ENCODE results near the gene COASY.

Gene COASY

GRCh38 chr17:42566215-42566882 is 4.4 kb downstream of the COASY start:
- no peaks in the 10 kb centered on the region for H3K79me2 ChIP-seq (ENCODE audit: insufficient read depth, low read length)
- peak overlapping the region; percentile 100 for H3K4me2 ChIP-seq (ENCODE audit: low read length)
- H3K27ac ChIP-seq (ENCODE audit: low read depth, low read length, poor library complexity, severe bottlenecking), result peak overlapping the region; percentile 48
- no peak overlapping the region for H2AFZ ChIP-seq (ENCODE audit: low read length)
- peak overlapping the region; percentile 88 for H3K9ac ChIP-seq (ENCODE audit: low read length)
- H3K9me3 ChIP-seq (ENCODE audit: low read length), result no peaks in the 10 kb centered on the region
- H4K20me1 ChIP-seq (ENCODE audit: insufficient read depth, low read length), result no peaks in the 10 kb centered on the region
- H3K4me3 ChIP-seq (ENCODE audit: low read depth, low read length, poor library complexity, severe bottlenecking), result peak overlapping the region; percentile 76
- no peaks in the 10 kb centered on the region; the same call in 1 of the 2 replicates for H3F3A ChIP-seq (ENCODE audit: insufficient read depth, low read length)
- no peaks in the 10 kb centered on the region for H3K27me3 ChIP-seq (ENCODE audit: insufficient read depth, low read length)
- H3K4me1 ChIP-seq (ENCODE audit: insufficient read depth, low read length, severe bottlenecking), result peaks cover 37% of the 10 kb centered on the region
- H3K36me3 ChIP-seq (ENCODE audit: insufficient read depth, low read length), result peaks cover 59% of the 10 kb centered on the region
- H3K9me2 ChIP-seq (ENCODE audit: low read depth, low read length), result no peaks in the 10 kb centered on the region
- TF ChIP-seq CTCF (IDR thresholded peaks at IDR 0.05; ENCODE audit: low read length) (no peak), EZH2 (IDR thresholded peaks at IDR 0.05; ENCODE audit: borderline replicate concordance, low read length) (no peak)

GRCh38 chr17:42566883-42567573 is 5.1 kb downstream of the COASY start, which contains the start of gene MLX:
Gene MLX (plus strand): TSS chr17:42567100. CDS start chr17:42567125, 25 bp downstream.
- Histone ChIP-seq H2AFZ (ENCODE audit: low read length) (no peak within 1 kb of the TSS), H3K4me2 (ENCODE audit: low read length) (peak within 1 kb of the TSS; percentile 100), H3K79me2 (ENCODE audit: insufficient read depth, low read length) (no peaks in the 10 kb centered on the region), H3K36me3 (ENCODE audit: insufficient read depth, low read length) (peaks cover 66% of the 10 kb centered on the region), H3K9ac (ENCODE audit: low read length) (peak within 1 kb of the TSS; percentile 88), H3K9me3 (ENCODE audit: low read length) (no peaks in the 10 kb centered on the region), H3F3A (ENCODE audit: insufficient read depth, low read length) (no peaks in the 10 kb centered on the region; the same call in 1 of the 2 replicates), H3K9me2 (ENCODE audit: low read depth, low read length) (no peaks in the 10 kb centered on the region), H3K27me3 (ENCODE audit: insufficient read depth, low read length) (no peaks in the 10 kb centered on the region), H3K4me1 (ENCODE audit: insufficient read depth, low read length, severe bottlenecking) (peaks cover 32% of the 10 kb centered on the region), H4K20me1 (ENCODE audit: insufficient read depth, low read length) (no peaks in the 10 kb centered on the region), H3K4me3 (ENCODE audit: low read depth, low read length, poor library complexity, severe bottlenecking) (peak within 1 kb of the TSS; percentile 76), H3K27ac (ENCODE audit: low read depth, low read length, poor library complexity, severe bottlenecking) (peak within 1 kb of the TSS; percentile 49)
- TF ChIP-seq CTCF (IDR thresholded peaks at IDR 0.05; ENCODE audit: low read length), result no peak; the same call in 1 of the 2 replicates

- Histone ChIP-seq H3F3A (ENCODE audit: insufficient read depth, low read length) (no peaks in the 10 kb centered on the region; the same call in 1 of the 2 replicates), H3K36me3 (ENCODE audit: insufficient read depth, low read length) (peaks cover 81% of the 10 kb centered on the region), H3K79me2 (ENCODE audit: insufficient read depth, low read length) (no peaks in the 10 kb centered on the region), H3K27me3 (ENCODE audit: insufficient read depth, low read length) (no peaks in the 10 kb centered on the region), H2AFZ (ENCODE audit: low read length) (no peak overlapping the region), H4K20me1 (ENCODE audit: insufficient read depth, low read length) (no peaks in the 10 kb centered on the region), H3K4me1 (ENCODE audit: insufficient read depth, low read length, severe bottlenecking) (peaks cover 25% of the 10 kb centered on the region), H3K9ac (ENCODE audit: low read length) (no peak overlapping the region), H3K9me3 (ENCODE audit: low read length) (no peaks in the 10 kb centered on the region), H3K27ac (ENCODE audit: low read depth, low read length, poor library complexity, severe bottlenecking) (no peak overlapping the region), H3K4me2 (ENCODE audit: low read length) (peak overlapping the region; percentile 26), H3K4me3 (ENCODE audit: low read depth, low read length, poor library complexity, severe bottlenecking) (peak overlapping the region; percentile 76), H3K9me2 (ENCODE audit: low read depth, low read length) (no peaks in the 10 kb centered on the region)
- no peak for TF ChIP-seq EZH2 (IDR thresholded peaks at IDR 0.05; ENCODE audit: borderline replicate concordance, low read length)
- no peak for TF ChIP-seq CTCF (IDR thresholded peaks at IDR 0.05; ENCODE audit: low read length)
Measured at GRCh38 chr17:42568341-42569111, 6.6 kb downstream of the COASY start.

All from OCI-LY1 (cell line).